ENCODE measurements around the gene MYT1. TPM values are rescaled to one million over a fixed set of nuclear protein-coding genes. Genes with fewer than 3 reads are reported as not detected.

MYT1 gene
- total RNA-seq, 2 donors from 2014 or later, result 0.99 TPM; not detected in 1

GRCh38 chr20:64136004-64136710 is 28.1 kb upstream of the MYT1 start:
- no peak for TF ChIP-seq POLR2A (IDR thresholded peaks at IDR 0.05)
- TF ChIP-seq, protein P1, sequence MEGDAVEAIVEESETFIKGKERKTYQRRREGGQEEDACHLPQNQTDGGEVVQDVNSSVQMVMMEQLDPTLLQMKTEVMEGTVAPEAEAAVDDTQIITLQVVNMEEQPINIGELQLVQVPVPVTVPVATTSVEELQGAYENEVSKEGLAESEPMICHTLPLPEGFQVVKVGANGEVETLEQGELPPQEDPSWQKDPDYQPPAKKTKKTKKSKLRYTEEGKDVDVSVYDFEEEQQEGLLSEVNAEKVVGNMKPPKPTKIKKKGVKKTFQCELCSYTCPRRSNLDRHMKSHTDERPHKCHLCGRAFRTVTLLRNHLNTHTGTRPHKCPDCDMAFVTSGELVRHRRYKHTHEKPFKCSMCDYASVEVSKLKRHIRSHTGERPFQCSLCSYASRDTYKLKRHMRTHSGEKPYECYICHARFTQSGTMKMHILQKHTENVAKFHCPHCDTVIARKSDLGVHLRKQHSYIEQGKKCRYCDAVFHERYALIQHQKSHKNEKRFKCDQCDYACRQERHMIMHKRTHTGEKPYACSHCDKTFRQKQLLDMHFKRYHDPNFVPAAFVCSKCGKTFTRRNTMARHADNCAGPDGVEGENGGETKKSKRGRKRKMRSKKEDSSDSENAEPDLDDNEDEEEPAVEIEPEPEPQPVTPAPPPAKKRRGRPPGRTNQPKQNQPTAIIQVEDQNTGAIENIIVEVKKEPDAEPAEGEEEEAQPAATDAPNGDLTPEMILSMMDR (IDR thresholded peaks at IDR 0.05), result no peak
- no peak overlapping the region for H3K27ac ChIP-seq
- H3K9me3 ChIP-seq, result no peaks in the 10 kb centered on the region
- no peaks in the 10 kb centered on the region for H3K36me3 ChIP-seq (replicated peaks in 1 of 2; ENCODE audit: insufficient read depth in 1 of 2, low read depth in 2 of 2)
- H3K27me3 ChIP-seq, result no peaks in the 10 kb centered on the region
- H3K4me1 ChIP-seq, result no peaks in the 10 kb centered on the region
- no peak overlapping the region for H3K4me3 ChIP-seq
- no peak for ATAC-seq
- 78 to 79% methylated on average over 27 to 31 of the region's 32 CpGs for WGBS, 2 donors
- peak in 1 of 4 donors; percentile 0 for DNase-seq
- intact Hi-C loops (cut with DNase I), result no loop called here

DNA sequence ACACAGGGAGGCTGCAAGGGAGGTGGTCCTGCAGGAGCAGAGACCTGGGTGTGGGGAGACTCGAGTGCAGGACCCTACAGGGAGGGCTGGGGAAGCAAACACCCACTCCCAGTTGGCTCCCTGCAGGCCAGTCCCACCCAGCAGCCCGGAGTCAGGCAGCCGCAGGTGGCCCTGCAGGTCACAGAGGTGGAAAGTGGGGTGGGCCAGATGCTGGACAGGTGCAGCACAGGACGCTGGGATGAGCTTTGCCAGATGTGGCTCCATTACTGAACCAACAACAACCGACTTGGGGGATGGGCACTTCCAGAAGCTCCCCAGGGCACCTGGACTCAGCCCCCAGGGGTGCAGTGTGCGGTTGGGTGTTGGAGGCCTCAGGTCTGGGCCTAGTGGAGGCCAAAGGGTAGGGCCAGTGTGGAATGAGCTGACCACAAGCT is 26.6 kb upstream of the MYT1 start:
- Histone ChIP-seq H3K27me3 (no peaks in the 10 kb centered on the region), H3K27ac (no peak overlapping the region), H3K4me1 (no peaks in the 10 kb centered on the region), H3K9me3 (no peaks in the 10 kb centered on the region), H3K36me3 (replicated peaks in 1 of 2; ENCODE audit: insufficient read depth in 1 of 2, low read depth in 2 of 2) (no peaks in the 10 kb centered on the region), H3K4me3 (no peak overlapping the region)
- intact Hi-C loops (cut with DNase I), result no loop called here
- 54 to 64% methylated on average over 4 to 6 of the region's 6 CpGs for WGBS, 2 donors
- ATAC-seq (no peak), DNase-seq (peak in 1 of 4 donors; percentile 6)
- TF ChIP-seq POLR2A (IDR thresholded peaks at IDR 0.05), result no peak

GRCh38 chr20:64138276-64138815 is 25.9 kb upstream of the MYT1 start:
- no peak for ATAC-seq
- WGBS, 2 donors, result 81 to 85% methylated on average over 18 of the region's 18 CpGs
- intact Hi-C loops (cut with DNase I), result no loop called here
- H3K4me3 ChIP-seq, result no peak overlapping the region
- H3K4me1 ChIP-seq, result no peaks in the 10 kb centered on the region
- DNase-seq, result no peak
- H3K36me3 ChIP-seq (replicated peaks in 1 of 2; ENCODE audit: insufficient read depth in 1 of 2, low read depth in 2 of 2), result no peaks in the 10 kb centered on the region
- no peak overlapping the region for H3K27ac ChIP-seq
- no peaks in the 10 kb centered on the region for H3K9me3 ChIP-seq
- H3K27me3 ChIP-seq, result no peaks in the 10 kb centered on the region
- TF ChIP-seq, protein P1 (IDR thresholded peaks at IDR 0.05), result no peak
- TF ChIP-seq POLR2A (IDR thresholded peaks at IDR 0.05), result no peak

- intact Hi-C loops (cut with DNase I), result no loop called here
- ATAC-seq, result no peak
- H3K4me1 ChIP-seq, result no peaks in the 10 kb centered on the region
- H3K9me3 ChIP-seq, result no peaks in the 10 kb centered on the region
- no peaks in the 10 kb centered on the region for H3K27me3 ChIP-seq
- TF ChIP-seq POLR2A (IDR thresholded peaks at IDR 0.05), result no peak
- TF ChIP-seq, protein P1 (IDR thresholded peaks at IDR 0.05), result no peak
- 34 to 75% methylated on average over 2 to 20 of the region's 21 CpGs for WGBS, 2 donors
- H3K27ac ChIP-seq, result no peak overlapping the region
- peak in 1 of 4 donors; percentile 7 for DNase-seq
- no peaks in the 10 kb centered on the region for H3K36me3 ChIP-seq (replicated peaks in 1 of 2; ENCODE audit: insufficient read depth in 1 of 2, low read depth in 2 of 2)
- no peak overlapping the region for H3K4me3 ChIP-seq
These were observed 24.8 kb upstream of the MYT1 start for GRCh38 chr20:64139199-64140060.
